Non-pigmented ciliary epithelial cell (primary cell): ENCODE data around the gene IGFALS.
"Not testable (repeated sequence)": the region's sequence is repeated elsewhere in the genome, so short reads cannot be mapped to it uniquely, and the experiment has no call there.

Source experiments
- DNase-seq: peaks from one replicate; pipeline ENCODE4 v3.0.0-alpha.2; 2010; ENCODE audit warnings: low read depth

Gene IGFALS

DNA sequence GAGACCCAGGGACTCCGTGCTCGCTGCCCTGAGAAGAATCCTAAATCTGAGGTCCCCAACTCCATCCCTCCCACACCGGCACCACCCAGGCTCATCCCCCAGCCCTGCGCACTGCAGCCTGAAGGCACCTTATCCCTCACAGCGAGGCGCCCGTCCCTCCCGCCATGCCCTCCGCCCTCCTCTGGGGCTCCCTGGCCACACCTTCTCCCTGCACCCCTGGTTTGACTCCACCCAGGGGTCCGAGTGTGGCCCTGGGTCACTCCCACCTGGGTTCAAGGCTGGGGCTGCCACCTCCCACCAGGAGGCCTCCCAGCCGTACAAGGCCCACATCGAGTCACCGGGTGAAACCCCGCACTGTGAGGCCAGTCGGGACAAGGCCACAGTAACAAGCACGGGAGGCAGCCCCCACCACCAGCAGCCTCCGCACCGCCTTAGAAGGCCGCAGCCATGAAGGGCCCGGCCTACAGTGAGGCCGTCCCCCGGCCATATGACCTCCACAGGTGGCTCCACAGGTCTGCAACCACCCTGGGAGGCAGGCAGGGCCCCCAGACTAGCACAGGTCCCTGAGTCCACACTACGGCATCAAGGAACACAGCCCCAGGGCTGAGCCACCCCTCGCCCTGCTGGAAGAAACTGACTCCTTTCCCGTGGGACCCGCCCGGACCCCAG is 24.8 kb upstream of the IGFALS start:
- DNase-seq, result no peak

DNA sequence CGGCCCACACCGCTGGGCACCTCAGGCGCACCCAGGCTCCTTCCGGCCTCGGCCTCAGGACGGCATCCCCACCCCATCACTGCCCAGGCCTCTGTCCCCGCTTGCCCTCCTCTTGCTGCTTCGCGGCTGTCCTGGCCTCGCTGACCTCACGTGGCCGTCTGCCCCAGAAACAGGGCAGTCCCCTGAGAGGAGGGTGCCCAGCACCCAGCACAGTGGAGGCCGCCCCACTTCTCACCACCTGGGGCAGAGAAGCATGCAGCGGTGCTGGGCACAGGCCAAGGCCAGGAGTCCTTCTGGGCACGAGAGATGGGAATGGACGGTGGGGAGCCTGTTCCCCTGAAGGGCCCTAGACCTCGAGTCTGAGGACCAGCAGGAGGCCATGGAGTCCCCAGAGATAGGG is 24.2 kb upstream of the IGFALS start:
- no peak for DNase-seq

DNA sequence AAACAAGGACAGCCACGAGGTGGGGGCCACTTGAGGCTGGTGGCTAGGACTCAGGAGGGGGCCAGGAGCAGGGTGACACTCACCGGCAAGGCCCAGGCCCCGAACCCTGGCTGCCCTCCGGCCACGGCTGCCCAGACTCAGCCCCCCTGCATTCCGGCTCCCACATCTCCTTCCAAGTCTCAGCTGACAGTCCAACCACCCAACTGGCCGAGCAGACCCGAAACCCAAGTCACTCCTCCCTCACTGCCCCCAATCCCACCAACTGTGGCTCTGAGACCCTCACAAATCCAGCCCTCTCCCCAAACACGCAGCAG is 23.7 kb upstream of the IGFALS start:
- DNase-seq, result no peak

DNA sequence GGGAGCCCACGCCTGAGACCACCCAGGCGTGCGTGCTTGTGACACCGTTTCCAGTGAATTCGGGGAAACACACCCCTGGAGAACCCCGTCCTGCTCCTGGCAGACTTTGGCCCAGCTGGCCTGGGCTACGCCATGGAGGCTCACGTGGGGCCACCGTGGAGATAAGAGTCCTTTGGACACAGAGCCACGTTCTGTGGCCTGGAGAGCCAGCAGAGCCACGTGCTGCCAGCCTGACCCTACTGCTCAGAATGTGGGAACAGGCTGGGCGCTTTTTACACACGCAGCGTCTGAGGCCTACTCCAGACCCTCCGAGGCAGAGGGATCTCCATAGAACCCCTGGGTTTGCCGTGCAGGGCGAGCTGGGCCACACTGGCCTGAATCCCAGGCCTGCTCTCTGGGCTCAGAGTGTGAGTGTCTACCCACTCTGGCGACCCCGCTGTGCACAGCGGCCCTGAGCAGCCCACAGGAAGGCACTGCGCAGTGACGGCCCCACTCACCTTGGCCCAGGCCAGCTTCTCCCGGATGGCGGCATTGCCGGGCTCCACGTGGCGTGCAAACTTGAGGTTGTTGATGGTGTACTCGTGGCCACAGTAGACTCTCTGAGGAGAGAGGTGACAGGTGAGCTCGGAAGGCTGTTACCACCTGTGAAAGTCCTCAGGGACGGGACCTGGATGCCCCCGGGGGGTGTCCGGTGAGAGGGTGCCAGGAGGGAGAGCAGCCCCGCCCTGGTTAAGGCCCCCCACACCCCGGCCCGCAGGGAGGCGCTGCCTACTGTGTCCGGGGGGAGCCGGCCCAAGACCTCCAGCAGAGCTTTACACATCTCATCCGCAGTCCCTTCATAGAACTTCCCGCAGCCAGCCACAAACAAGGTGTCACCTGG is 23.1 kb upstream of the IGFALS start:
- no peak for DNase-seq

DNA sequence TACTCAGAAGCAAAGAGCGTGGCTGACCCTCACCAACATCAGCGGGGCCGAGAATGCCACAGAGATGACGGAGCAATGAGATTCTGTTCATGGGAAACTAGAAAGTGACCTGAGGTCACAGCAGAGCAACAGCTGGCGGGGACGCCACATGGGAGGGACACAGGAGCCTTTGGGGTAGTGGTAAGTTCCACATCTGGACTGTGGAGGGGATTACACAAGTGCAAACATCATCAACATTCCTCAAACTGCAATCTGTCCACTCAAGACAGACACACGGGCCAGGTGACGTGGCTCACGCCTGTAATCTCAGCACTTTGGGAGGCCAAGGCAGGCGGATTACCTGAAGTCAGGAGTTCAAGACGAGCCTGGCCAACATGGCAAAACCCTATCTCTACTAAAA is 22.0 kb upstream of the IGFALS start:
- no peak for DNase-seq

DNA sequence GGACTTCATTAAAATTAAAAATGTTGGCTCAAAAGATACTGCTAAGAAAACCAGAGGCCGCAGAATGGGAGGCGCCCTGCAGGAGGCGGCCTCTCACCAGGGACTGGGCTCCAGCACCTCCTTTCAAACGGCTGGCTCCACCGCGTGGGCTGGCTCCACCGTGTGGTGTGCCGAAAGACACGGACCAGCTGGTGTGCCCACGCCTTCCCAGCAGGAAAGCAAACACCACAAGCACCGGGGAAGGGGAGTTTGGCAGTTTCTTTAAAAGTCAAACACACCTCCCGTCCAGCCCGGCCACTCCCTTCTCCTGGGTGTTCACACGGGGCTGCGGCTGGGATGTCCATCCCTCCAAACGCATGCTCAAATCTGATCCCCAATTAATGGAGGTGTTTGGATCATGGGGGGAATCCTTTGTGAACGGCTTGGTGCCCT is 19.2 kb upstream of the IGFALS start:
- peak; percentile 28 for DNase-seq

DNA sequence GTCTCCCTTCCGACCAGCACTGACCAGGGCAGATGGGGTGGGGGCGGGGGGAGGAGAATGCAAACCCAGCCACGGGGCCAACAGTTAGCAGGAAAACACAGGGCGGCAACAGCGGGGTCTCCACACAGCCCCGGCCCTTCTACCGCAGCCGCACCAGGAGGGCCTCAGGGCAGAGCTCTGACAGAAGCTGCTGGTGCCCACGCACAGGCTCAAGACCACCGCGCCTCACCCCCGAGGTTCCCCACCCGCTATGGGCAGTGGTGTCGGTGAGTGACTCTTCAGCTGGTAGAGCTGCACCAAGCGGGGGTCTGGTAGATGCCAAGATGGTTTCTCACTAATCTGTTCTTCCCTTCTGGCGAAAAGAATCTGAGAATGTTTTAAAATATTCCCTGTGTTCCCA is 17.0 kb upstream of the IGFALS start:
- no peak for DNase-seq

DNA sequence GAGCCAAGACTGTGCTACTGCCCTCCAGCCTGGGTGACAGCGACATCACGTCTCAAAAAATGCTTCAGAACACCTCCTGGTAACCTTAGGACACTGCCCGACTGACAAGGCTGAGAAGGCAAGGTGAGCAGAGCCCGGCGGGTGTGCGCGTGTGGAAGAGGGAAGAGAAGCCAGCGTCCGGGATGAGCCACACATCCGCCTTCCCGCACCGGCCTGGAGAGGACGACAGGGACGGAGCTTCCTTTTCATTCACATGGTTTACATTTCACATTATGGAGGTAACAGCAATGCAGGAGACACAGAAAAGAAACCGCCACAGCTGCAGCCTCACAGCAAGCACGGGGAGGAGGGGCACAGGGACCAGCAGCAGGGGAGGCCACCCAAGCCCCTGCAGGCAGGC is 16.6 kb upstream of the IGFALS start:
- no peak for DNase-seq

DNA sequence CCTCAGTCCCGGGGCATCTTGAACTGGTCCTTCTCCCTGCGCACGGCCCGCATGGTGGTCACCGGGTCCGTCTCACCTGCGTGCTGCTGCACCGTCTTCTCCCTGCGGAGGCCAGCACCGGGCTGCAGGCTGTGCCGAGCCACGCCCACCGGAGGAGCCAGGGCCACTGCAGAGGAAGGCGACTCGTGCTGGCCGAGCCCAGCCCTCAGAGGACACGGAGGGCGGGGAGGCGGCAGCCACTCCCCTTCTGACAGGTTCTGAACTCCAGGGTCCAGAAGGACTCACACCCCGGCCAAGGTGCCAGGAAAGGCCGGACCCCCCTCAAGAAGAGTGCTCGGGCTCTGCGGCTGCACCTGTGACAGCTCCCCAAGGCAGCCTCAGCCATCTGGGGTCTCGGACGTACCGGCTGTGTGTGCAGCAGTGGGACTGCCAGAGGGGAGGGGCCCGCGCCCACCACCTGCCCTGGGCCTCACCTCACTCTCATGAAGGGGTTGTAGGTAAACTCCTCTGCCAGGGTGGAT is 15.8 kb upstream of the IGFALS start:
- no peak for DNase-seq

DNA sequence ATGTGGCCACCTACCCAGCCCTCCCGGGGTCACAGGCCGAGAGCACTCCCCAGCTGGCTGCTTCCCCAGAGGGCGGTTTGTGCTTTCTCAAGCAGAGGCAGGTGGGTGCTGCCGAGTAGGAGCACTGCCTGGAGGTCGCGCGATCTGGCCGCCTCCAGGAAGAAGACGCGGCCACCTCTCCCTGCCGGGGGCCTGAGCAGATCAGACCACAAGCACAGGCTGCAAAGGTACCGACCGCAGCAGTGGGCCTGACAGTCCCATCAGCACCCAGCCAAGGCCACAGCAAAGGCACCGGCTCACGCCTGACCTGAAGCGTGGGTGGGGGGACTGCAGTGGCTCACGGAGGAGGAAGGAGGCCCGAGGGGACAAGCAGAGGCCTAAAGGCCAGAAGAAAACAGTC is 15.2 kb upstream of the IGFALS start:
- DNase-seq, result no peak

DNA sequence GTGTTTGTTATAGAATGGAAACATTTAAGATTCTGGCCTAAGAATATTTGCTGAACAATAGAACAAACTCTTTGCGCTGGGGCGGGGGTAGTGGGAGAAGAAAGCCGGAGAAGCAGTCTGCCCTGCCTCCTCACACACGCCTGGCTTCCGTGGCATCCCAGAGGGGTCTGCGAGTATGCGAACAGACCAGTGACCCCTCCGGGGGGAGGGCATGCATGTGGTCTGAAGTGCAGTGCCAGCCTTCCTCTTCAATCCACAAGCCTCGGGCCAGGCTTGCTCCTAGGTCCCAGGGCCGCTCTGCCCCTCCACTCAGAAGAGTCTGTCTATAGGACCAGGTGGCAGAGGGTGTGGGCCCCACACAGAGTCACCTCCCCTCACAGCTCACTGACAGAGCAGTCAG is 14.1 kb upstream of the IGFALS start:
- no peak for DNase-seq

DNA sequence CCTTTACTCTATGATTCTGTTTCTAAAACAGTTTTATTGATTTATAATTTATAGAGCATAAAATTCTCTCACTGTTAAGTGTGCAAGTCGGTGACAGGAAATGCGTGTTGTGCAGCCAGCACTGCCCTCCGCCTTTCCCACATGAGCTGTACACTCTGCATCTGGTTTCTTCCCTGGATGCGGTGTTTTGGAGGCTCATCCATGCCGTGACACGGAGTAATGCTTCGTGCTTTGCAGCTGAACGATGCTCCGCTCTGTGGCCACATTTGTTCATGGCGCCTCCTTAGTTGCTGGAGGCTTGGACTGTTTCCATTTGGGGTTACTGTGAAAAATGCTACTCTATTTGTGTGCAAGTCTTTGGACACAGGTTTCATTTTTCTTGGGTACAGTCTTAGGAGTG is 7.2 kb upstream of the IGFALS start:
- no peak for DNase-seq

DNA sequence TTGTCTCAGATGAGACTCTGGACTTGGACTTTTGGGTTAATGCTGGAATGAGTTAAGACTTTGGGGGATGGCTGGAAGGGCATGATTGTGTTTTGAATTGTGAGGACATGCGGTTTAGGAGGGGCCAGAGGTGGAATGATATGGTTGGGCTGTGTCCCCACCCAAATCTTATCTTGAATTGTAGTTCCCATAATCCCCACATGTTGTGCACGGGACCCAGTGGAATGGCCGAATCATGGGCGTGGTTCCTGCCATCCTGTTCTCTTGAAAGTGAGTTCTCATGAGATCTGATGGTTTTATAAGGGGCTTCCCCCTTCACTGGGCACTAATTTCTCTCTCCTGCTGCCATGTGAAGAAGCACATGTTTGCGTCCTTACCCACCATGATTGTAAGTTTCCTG is 5.8 kb upstream of the IGFALS start:
- DNase-seq, result not testable (repeated sequence)

DNA sequence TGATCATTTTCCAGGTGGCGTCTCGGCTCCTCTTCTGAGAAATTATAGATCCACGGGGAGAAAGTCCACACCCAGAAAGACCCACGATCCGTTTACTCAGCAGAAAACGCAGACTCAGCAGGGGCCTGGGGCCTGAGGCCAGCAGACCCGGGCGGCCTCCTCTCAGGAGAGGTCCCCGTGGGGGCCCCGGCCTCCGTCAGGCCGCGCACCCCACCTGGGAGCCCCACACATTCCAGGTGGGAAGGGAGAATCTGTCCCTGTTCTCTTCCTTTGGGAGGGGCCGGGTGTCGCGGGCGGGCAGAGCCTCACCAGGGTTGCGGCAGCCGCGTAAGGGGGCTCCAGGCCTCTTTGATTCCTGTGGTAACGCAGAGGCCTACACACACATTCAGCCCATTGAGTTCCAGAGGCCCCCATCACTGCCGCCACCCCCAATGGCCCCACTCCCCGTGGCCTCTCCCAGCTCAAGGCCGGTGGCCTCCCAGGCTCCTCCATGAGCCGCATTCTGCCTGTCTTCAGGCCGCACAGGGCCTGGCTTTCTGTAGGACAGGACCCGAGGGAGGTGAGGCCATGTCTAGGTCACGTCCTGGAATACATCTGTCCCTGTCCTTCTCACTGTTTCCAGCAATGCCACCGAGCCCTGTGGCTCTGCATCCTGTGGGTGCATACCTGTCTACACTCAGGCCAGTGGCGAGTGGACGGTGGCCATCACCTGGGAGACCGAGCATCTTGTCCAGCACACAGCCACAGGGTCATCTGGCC is 1.6 kb upstream of the IGFALS start:
- DNase-seq, result no peak

DNA sequence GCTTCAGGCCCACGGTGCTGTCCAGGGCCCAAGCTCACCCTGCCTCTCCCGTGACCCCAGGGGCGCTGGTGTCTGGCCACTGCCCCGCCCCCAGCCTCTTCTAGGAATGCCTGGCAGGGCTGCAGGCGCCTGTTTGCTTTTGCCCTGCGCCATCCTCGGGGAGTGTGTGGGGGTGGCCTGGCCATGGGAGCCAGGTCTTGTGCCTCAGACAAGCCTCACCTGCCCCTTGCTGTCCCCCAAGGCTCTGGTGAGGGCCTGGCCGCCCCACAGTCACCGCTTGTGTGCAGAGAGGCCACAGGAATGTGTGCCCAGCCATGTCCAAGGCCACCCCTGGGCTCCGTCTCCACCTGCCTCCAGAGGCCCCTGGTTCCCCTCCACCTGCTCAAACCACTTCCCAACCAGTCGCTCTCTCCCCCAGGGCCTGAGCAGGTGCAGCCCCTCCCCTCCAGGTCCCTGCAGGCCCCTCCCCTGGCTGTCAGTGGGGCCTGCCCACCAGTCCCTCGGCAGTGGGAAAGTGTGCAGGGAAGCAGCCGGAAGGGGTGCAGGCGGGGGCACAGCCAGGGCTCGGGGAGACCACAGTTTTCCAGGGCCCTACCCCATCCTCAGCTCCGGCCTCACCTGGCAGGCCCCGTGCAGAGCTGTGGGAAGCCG is 841 bp upstream of the IGFALS start:
- DNase-seq, result no peak

DNA sequence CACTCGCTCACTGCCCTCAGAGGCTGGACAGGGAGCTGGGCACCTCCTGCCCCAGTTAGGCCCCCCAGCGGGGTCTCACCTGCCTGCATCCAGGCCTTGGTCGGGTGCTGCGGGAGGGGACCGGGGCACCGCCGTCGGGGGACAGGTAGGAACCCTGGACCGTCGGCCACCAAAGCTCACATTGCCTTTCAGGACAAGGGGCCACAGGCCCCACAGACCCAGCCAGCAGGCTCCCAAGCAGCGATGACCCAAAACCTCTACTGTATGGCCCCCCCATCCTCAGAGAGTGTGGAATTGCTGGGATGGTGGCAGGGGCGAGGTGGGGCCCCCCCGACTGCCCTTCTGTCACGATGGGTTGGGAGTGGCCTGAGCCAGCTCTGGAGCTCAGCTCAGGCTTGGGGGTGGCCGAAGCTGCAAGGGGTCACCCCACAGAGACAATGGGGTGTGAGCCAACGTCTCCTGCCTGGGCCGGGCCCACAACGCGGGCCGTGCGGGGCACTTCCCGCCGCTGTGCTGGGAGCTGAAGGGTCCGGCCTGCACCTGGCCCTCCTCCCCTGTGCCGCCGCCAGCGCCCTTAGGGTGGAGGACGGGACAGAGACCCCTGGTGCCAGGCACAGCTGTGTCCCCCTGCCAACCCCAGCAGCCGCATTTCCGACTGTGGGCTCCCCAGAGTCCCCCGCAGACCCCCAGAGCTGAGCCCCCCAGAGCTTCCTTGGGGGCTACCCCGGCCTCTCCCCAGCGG is 498 bp downstream of the IGFALS start:
- DNase-seq, result no peak

DNA sequence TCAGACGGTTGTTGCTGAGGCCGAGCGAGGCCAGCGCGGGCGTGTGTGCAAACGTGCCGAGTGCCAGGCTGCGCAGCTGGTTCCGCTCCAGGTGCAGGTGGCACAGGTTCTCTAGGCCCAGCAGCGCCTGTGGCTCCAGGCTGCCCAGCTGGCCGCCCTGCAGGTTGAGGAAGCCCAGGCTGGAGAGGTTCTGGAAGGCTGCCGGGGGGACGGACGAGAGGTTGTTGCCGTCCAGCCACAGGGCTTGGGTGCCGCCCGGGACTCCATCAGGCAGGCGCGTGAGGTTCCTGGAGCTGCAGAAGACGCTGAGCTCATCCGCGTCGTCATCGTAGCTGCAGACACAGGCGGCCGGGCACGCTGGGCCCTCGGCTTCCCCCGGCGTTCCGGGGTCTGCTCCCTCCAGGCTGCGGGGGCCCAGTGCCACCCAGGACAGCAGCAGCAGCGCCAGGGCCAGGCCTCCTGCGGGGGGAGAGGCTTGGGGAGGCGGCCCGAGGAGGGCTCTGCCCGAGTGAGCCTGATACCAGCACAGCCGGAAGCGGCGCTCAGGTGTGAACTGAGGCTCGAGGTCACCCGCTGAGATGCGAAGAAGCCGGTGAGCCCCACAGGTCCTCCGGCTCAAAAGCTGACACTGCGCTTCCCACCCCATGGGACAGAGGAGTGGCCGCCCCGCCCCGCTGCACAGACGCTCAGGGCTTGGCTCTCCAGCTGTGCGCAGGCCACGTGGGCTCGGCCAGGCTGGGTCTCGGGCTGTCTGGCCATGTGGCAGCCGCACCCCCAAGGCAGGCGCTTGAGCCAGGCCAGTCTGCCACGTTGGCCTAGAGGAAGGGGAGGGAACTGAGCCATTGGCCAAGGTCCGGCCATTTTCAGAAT is 1.3 kb downstream of the IGFALS start:
- no peak for DNase-seq

DNA sequence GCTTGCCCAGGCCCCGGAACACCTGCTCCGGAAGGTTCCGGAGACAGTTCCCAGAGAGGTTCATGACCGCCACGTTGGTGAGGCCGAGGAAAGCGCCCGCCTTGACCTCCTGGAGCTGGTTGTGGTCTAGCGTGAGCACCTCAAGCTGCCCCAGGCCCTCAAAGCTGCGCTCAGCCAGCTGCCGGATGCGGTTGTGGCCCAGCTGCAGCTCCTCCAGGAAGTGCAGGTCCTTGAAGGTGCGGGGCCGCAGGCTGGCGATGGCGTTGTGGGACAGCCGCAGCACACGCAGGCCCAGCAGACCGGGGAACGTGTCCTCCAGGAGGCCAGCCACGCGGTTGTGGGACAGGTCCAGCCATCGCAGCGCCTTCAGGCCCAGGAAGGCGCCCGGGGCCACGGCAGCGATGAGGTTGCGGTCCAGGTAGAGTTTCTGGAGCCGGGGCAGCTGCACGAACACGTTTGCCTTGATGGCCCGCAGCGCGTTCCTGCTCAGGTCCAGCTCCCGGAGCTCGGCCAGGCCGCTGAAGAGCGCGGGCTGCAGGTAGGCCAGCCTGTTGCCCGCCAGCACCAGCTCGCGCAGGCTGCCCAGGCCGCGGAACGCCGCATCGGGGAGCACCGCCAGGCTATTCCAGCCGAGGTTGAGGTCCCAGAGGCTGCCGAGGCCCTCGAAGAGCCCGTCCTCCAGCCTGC is 2.1 kb downstream of the IGFALS start:
- DNase-seq, result no peak

DNA sequence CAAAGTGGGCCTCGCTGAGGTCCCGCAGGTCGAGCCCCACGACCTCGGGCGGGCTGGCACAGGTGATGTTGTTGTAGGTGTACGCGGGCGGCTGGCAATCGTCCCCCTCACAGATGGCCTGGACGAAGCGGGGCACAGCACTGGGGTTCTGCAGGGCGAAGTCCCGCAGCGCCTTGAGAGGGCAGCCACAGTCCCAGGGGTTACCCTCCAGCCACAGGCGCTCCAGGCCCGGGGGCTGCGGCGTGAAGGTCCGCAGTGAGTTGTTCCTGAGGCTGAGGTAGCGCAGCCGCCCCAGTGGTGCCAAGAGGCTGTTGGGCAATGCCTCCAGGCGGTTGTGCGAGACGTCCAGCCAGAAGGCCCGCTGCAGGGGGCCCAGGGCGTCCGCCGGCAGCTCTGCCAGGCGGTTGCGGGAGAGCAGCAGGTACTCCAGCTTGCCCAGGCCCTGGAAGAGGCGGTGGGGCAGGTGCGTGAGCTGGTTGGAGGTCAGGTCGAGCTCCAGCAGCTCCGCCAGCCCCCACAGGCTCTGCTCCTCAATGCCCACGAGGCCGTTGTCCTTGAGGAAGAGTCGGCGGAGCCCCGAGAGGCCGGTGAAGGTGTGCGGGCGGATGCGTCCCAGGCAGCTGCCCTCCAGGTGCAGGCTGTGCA is 2.8 kb downstream of the IGFALS start:
- no peak for DNase-seq

DNA sequence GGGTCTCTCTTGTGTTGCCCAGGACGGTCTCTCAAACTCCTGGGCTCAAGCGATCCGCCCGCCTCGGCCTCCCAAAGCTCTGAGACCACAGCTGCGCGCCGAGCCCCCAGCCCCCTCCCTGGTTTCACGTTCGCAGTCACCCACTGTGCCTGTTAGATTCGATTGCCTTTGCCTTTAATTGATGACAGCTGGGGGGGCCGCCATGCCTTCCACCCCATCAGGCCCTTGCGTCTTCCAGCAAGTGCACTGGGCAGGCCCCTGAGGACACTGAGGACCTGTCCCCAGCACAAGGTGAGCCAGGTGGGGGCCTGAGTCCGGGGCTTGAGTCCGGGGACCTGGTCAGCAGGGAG is 3.3 kb downstream of the IGFALS start:
- no peak for DNase-seq
